Anterior cingulate cortex (tissue), 58 donors: ENCODE data around the gene UVSSA.
"Not testable (repeated sequence)": the region's sequence is repeated elsewhere in the genome, so short reads cannot be mapped to it uniquely, and the experiment has no call there.

ENCODE experiments used
- DNase-seq, 58 donors: peaks; one replicate each; lab custom pipeline; 2025; lab: John Stamatoyannopoulos, UW

UVSSA gene

DNA sequence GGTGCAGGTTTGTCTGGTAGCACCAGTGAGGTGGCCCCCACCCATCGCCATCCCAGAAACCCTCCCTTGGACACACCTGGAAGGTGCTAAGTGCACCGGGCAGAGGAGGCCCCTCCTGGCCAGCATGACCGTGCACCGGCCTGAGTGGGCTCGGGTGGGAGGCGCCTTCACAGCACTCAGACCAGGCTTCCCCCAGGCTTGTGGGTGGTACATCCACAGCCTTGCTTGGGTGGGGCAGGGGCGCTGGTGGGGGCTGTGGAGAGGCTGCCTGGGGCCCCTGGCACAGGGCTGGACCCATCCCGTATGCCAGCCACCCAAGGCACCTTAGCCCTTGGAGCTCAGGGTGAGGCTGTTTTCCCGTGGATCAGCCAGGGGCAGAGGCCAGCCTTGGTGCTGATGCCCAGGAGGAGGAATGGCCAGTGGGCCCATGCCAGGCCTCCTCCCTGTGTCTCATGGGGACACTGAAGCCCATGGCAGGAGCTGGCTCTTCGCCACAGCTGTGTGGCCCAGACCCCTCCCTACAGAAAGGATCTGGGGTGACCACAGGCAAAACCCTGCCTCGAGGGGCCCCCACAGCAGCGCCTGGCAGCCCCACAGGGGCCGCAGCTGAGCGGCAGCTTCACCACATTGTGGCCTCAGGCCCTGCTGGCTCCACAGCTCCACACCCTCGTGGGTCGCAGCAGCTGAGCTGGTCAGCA, 37.8 kb downstream of the UVSSA start:
- no peak for DNase-seq

DNA sequence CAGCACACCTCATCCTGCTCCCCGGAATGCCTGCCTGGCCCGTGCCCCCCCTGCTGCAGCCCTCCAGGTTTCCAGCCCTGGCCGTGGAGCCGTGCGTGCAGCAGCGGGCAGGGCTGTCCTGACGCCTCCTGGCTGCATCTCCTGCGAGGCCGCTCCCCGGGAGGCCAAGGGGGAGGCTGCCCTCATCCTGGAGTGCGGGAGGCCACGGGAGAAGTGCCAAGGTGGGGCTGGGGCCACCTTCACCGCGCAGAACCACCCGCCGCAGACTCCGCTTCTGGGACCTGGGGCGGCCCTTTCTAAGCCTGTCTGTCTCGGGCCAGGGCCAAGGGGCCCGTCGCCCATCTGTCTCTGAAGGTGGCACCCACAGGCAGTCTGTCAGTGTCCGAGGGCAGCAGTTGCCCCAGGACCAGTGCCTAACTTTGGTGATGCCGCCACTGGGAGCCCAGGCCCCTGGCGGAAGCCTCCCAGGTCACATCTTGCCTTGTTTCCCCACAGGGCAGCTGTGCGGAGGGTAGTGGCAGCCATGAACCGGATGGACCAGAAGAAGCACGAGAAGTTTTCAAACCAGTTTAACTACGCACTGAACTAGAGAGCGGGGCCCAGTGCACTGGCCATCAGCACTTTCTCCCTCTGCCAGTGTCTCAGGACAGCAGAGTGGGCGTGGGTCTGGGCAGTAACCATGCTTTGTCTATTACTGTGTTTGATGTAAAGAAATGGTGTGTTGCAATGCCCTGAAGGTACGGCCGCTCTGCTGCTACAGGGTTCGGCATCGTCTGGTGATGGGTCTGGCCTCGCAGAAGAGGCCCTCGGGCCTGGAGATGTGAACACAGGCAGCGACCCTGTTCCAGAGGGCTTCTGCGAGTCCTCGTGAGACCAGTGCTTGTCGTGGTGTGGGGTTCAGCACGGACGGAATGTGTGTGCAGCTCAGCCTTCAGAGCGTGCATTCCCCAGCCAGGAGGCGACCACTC, 38.6 kb downstream of the UVSSA start:
- no peak for DNase-seq

DNA sequence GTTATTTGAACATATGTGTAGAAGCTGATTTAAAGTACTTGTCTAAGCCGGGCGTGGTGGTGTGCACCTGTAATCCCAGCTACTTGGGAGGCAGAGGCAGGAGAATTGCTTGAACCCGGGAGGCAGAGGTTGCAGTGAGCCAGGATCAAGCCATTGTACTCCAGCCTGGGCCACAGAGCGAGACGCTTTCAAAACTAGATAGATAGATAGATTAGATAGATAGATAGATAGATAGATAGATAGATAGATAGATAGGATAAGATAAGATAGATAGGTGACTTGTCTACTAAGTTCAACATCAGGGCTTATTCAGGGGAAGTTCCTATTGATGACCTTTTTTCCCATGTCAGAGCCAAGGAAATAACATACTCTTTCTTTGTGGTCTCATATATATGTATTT, 46.4 kb downstream of the UVSSA start:
- DNase-seq: not testable (repeated sequence)

DNA sequence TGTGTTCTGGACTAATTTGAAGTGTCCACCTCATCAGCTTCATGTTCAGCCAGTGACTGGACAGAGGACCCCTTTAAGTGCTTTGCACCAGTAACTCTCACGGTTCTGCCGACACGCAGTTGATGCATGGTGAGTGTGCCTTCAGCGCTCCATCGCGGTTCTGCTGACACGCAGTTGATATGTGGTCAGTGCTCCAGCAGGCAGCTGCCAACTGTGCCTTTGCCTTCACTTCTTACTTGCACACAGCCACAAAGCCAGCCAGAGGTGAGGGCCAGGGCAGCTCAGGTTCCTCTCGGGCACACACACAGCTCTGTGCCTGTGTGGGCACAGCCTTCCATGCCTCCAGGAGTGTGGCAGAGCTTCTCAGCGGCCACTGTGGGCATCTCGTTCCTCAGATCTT, 46.9 kb downstream of the UVSSA start:
- DNase-seq: no peak

GRCh38 chr4:1394554-1395388, 47.8 kb downstream of the UVSSA start:
- DNase-seq: not testable (repeated sequence)

GRCh38 chr4:1395389-1395820, 48.4 kb downstream of the UVSSA start:
- DNase-seq: not testable (repeated sequence)

DNA sequence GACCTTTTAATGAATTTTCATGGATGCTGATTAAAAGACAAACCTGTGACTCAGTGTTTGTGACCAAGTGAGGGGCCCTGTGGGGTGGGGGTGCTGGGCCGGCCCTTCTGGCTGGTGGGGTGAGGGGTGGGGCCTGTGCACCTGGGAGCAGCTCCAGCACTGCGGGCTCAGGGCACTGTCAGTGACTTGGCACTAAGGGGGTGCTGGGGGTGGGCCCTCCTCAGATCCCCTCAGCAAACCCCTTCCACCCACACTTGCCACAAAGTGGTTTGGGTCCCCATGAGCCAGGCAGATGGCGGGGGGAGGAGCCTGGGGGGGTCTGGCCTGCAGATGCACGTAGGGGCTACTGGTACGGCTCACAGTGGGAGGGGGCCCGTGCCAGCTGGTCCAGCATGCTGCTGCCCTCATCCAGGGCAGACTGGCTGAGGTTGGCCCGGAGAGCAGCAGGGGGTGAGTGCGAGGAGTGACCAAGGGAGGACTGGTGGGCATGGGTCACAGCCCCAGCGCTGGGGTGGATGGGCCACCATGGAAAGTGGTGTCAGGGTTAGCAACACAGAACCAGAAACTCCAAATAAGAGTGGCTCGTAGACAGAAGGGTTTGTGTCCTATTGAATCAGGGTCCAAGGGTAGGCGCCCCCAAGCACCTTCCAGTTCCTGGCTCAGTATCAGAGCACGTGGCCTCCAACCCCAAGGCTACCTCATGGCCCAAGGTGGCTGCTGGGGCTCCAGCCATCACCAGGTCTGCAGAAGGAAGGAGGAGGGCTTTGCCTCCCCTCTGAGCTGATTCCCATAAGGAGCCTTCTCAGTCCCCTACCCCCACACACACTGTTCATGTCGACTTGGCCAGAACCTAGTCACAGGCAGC, 49.2 kb downstream of the UVSSA start:
- DNase-seq: no peak

GRCh38 chr4:1396806-1397455, 49.9 kb downstream of the UVSSA start:
- DNase-seq: no peak

- no peak for DNase-seq
Measured at GRCh38 chr4:1398681-1399507, 51.9 kb downstream of the UVSSA start.

GRCh38 chr4:1399508-1400190, 52.6 kb downstream of the UVSSA start:
- no peak for DNase-seq

- no peak for DNase-seq
Measured at GRCh38 chr4:1400191-1400805, 53.3 kb downstream of the UVSSA start.

GRCh38 chr4:1400831-1401408, 53.9 kb downstream of the UVSSA start:
- no peak for DNase-seq

GRCh38 chr4:1401409-1402020, 54.5 kb downstream of the UVSSA start:
- no peak for DNase-seq

DNA sequence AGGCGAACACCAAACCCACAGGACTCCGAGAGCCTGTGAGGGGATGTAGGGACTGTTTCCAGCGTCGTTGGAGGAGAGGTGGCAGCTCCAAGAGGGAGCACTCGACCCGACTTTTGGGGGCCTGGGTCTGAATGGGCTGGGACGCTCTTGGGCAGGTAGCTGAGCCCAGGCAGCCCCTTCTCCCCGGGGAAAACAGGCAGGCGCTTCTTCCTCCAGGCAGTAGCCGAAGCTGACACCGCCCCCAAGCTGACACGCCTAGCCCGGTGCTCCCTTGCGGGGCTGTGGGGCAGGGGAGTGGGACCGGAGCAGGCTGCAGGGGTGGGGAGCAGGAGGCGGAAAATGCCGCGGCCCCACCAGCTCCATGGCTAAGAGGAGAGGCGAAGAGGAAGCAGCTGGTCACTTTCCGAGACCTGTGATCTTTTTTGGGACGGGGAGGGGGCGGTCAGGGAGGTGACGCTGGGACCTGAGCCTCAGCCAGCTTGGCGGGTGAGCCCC, 55.1 kb downstream of the UVSSA start:
- no peak for DNase-seq

DNA sequence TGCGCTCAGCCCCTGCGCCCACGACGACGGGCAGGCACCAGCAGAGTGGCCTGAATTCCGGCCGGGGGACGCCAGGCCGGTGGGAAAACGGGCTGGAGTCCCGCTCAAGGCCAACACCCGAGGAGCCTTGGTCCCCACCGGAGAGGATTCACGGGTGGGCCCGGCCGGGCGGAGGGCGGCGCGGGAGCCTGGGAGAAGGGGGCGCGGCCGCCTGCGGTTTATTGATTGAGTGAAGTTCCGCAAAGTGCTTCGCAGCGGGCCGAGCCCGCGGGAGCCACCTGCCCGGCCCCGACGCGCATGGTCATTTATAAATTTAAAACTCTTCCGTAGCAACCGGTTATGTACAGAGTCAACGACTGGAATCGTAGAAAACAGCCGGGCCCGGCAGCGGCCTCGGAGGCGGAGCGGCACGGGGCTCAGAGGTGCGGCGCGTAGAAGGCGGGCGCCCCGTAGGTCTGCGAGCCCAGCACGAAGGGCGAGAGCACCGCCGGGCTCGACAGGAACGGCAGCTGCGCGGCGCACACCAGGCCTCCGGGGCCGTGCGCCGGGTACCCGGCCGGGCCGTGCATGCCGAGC, 55.6 kb downstream of the UVSSA start:
- no peak for DNase-seq

- no peak for DNase-seq
Measured at GRCh38 chr4:1403177-1403583, 56.2 kb downstream of the UVSSA start.
